Activated naive CD4-positive, alpha-beta T cell treated with anti-CD3 and anti-CD28 coated beads for 36 hours (primary cell): ENCODE results near the gene PRRC1. TPM values are rescaled to one million over a fixed set of nuclear protein-coding genes. Genes with fewer than 3 reads are reported as not detected.

Experiments
- CTCF ChIA-PET: fragments of 350-600 bp; sonication (Branson Sonifier 250); formaldehyde crosslinking; loops from one replicate; lab custom pipeline; 2021; ENCODE audit warnings: antibody characterized with exemption; lab: Charles Lee
- DNase-seq: peaks from one replicate; pipeline ENCODE4 v3.0.0-alpha.2; 2020
- H3K27ac Mint-ChIP-seq: one replicate; pipeline ENCODE4 v1.8.0; 2021; ENCODE audit warnings: mild to moderate bottlenecking, mixed read lengths
- H3K27me3 Mint-ChIP-seq: one replicate; pipeline ENCODE4 v1.8.0; 2021; ENCODE audit warnings: low read depth, mixed read lengths
- H3K36me3 Mint-ChIP-seq: one replicate; pipeline ENCODE4 v1.8.0; 2021; ENCODE audit warnings: low read depth, mixed read lengths
- H3K4me1 Mint-ChIP-seq: one replicate; pipeline ENCODE4 v1.8.0; 2021; ENCODE audit warnings: low read depth, mixed read lengths
- H3K4me3 Mint-ChIP-seq: one replicate; pipeline ENCODE4 v1.8.0; 2021; ENCODE audit warnings: mild to moderate bottlenecking, moderate library complexity, mixed read lengths
- H3K9me3 Mint-ChIP-seq: one replicate; pipeline ENCODE4 v1.8.0; 2021; ENCODE audit warnings: mixed read lengths
- intact Hi-C: fragments of 100-400 bp; cut with micrococcal nuclease; formaldehyde crosslinking; loops from one replicate; pipeline ENCODE4 v1.15.1; 2023
- total RNA-seq, 2 experiments: library from RNA; stranded (reverse); gene quantifications; one replicate each; pipeline ENCODE4 v1.2.3, GENCODE V29; 2021

PRRC1 gene
- total RNA-seq, 2 experiments from 2014 or later, result 34.1 to 35.1 TPM

- H3K4me3 Mint-ChIP-seq, result no peak overlapping the region
- CTCF ChIA-PET, result no interaction called here
- peaks cover 13% of the 10 kb centered on the region for H3K27me3 Mint-ChIP-seq
These were observed 68.8 kb downstream of the PRRC1 start for GRCh38 chr5:127586066-127586770.

GRCh38 chr5:127586811-127587210, 69.4 kb downstream of the PRRC1 start:
- Mint-ChIP-seq H3K4me1 (no peaks in the 10 kb centered on the region), H3K27me3 (peaks cover 13% of the 10 kb centered on the region), H3K4me3 (no peak overlapping the region), H3K27ac (no peak overlapping the region), H3K9me3 (no peaks in the 10 kb centered on the region), H3K36me3 (no peaks in the 10 kb centered on the region)
- CTCF ChIA-PET, result no interaction called here
- no peak for DNase-seq
- intact Hi-C loops, result no loop called here

More at GRCh38 chr5:127586066-127586770, 68.8 kb downstream of the PRRC1 start:
- intact Hi-C loops, result no loop called here
- DNase-seq, result no peak
- H3K36me3 Mint-ChIP-seq, result no peaks in the 10 kb centered on the region
- no peak overlapping the region for H3K27ac Mint-ChIP-seq
- no peaks in the 10 kb centered on the region for H3K9me3 Mint-ChIP-seq
- no peaks in the 10 kb centered on the region for H3K4me1 Mint-ChIP-seq

GRCh38 chr5:127587246-127587917, 69.9 kb downstream of the PRRC1 start:
- H3K9me3 Mint-ChIP-seq, result no peaks in the 10 kb centered on the region
- no peaks in the 10 kb centered on the region for H3K4me1 Mint-ChIP-seq
- H3K27me3 Mint-ChIP-seq, result peaks cover 13% of the 10 kb centered on the region
- no peak overlapping the region for H3K27ac Mint-ChIP-seq
- no peak for DNase-seq
- no peak overlapping the region for H3K4me3 Mint-ChIP-seq
- CTCF ChIA-PET, result no interaction called here
- H3K36me3 Mint-ChIP-seq, result no peaks in the 10 kb centered on the region
- intact Hi-C loops, result no loop called here

DNA sequence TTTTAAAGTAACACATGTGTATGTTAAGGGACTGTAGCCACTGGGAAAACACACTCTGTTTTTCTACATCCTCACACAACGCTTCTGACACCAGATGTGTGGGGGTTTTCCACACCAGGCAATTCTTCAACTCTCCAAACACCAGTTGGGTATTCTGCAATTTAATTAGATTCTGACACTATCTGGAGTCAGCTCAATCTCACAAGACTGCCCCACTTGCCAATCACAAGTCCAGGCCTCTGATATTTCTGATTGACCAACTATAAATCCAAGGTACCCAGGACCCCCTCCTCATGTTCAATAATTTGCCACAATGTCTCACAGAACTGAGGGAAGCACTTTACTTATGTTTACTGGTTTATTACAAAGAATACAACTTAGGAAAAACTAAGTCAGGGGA, 70.9 kb downstream of the PRRC1 start:
- H3K4me3 Mint-ChIP-seq, result no peak overlapping the region
- peaks cover 13% of the 10 kb centered on the region for H3K27me3 Mint-ChIP-seq
- H3K4me1 Mint-ChIP-seq, result no peaks in the 10 kb centered on the region
- CTCF ChIA-PET, result no interaction called here
- no peak for DNase-seq
- H3K27ac Mint-ChIP-seq, result no peak overlapping the region
- H3K36me3 Mint-ChIP-seq, result no peaks in the 10 kb centered on the region
- intact Hi-C loops, result no loop called here
- H3K9me3 Mint-ChIP-seq, result no peaks in the 10 kb centered on the region

DNA sequence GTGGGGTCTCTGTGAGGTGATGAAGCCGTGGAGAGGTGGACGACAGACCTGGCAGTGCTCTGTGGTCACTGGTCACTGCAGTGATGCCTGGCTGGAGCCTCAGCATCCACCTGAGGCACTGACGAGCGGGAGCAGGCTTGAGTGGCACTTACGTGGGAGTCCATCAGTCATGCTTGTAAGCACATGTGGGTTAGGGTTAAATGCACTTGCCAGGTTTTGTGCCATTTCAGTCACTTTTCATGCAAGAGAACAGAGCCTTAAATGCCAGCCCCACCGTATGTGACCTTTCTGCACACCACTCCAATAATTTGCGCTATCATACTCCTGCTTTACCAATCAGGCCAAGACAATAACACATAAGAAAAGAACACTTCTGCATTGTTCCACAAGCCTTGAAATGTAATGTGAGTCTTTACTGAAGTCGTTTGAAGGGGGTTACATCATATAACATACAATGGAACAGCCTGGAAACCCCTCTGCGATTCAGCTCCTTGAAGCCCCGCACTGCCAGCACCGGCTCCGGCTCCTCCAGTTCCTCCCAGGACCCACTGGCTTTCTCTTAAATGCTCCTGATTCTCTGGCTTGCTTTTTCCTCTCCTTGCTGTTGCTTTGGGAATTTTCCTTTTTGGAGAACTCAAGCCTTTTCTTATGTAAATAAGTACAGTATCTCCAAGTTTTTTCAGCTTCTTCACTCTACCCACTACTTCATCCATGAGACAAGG, 72.0 kb downstream of the PRRC1 start:
- no peaks in the 10 kb centered on the region for H3K36me3 Mint-ChIP-seq
- intact Hi-C loops, result no loop called here
- no peaks in the 10 kb centered on the region for H3K4me1 Mint-ChIP-seq
- H3K9me3 Mint-ChIP-seq, result no peaks in the 10 kb centered on the region
- CTCF ChIA-PET, result interaction anchor here (0.6 kb wide), 1 partner anchor 1456 kb away, joined by 3 read pairs; no protein-coding TSS in a partner anchor
- H3K27ac Mint-ChIP-seq, result no peak overlapping the region
- no peak for DNase-seq
- H3K4me3 Mint-ChIP-seq, result no peak overlapping the region
- H3K27me3 Mint-ChIP-seq, result peaks cover 13% of the 10 kb centered on the region

- Mint-ChIP-seq H3K9me3 (no peaks in the 10 kb centered on the region), H3K4me3 (no peak overlapping the region), H3K36me3 (no peaks in the 10 kb centered on the region), H3K27ac (no peak overlapping the region), H3K27me3 (peaks cover 13% of the 10 kb centered on the region), H3K4me1 (no peaks in the 10 kb centered on the region)
- intact Hi-C loops, result no loop called here
- CTCF ChIA-PET, result no interaction called here
- no peak for DNase-seq
These were observed 72.8 kb downstream of the PRRC1 start for GRCh38 chr5:127590156-127590722.

GRCh38 chr5:127595484-127596368, 78.3 kb downstream of the PRRC1 start:
- H3K4me1 Mint-ChIP-seq, result peaks cover 8% of the 10 kb centered on the region
- intact Hi-C loops, result no loop called here

GRCh38 chr5:127596501-127596900, 79.1 kb downstream of the PRRC1 start:
- Mint-ChIP-seq H3K36me3 (no peaks in the 10 kb centered on the region), H3K27ac (no peak overlapping the region), H3K4me1 (peaks cover 8% of the 10 kb centered on the region), H3K27me3 (no peaks in the 10 kb centered on the region), H3K4me3 (no peak overlapping the region), H3K9me3 (no peaks in the 10 kb centered on the region)
- CTCF ChIA-PET, result no interaction called here
- intact Hi-C loops, result no loop called here
- no peak for DNase-seq

More at GRCh38 chr5:127595484-127596368, 78.3 kb downstream of the PRRC1 start:
- Mint-ChIP-seq H3K9me3 (no peaks in the 10 kb centered on the region), H3K36me3 (no peaks in the 10 kb centered on the region), H3K27me3 (no peaks in the 10 kb centered on the region), H3K4me3 (no peak overlapping the region), H3K27ac (no peak overlapping the region)
- no peak for DNase-seq
- CTCF ChIA-PET, result no interaction called here

DNA sequence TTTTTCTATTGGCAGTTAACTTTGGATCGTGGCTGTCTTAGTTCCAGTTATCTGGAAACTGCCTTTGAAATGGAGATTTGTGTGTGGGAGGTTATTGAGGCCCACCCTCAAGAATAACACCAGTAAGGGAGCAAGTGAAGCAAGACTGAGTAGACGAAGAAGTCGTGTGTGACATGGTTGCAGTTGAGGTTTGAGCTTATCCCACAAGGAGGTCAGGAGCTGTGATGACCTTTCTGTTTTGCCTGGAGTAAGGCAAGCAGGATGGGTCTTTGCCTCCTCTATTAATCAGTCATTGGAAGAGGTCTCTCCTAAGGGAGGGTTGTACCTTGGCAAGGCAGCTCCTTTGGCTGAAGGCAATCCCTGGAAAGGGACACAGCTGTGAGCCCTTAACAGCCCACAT, 81.9 kb downstream of the PRRC1 start:
- no peaks in the 10 kb centered on the region for H3K9me3 Mint-ChIP-seq
- intact Hi-C loops, result no loop called here
- H3K36me3 Mint-ChIP-seq, result no peaks in the 10 kb centered on the region
- H3K4me3 Mint-ChIP-seq, result no peak overlapping the region
- DNase-seq, result no peak
- H3K4me1 Mint-ChIP-seq, result peaks cover 15% of the 10 kb centered on the region
- H3K27me3 Mint-ChIP-seq, result peaks cover 9% of the 10 kb centered on the region
- CTCF ChIA-PET, result no interaction called here
- no peak overlapping the region for H3K27ac Mint-ChIP-seq

DNA sequence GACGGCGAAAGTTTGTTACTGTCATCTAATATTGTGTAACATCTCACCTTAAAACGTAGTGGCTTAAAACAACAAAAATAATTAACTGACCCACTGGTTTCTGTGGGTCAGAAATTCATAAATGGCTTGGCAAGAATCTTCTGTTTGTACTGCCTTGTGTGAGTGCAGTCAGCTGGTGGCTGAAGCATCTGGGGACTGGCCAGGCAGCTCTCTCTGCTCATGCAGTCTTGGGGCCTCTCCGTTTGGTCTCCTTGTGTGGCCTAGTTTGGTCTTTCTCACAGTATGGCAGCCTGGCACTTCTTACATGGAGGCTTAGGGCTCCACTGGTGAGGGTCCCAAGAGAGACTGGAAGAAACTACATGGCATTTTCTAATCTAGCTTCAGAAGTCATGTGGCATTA, 82.4 kb downstream of the PRRC1 start:
- Mint-ChIP-seq H3K27ac (no peak overlapping the region), H3K4me1 (peaks cover 15% of the 10 kb centered on the region), H3K36me3 (no peaks in the 10 kb centered on the region), H3K27me3 (peaks cover 9% of the 10 kb centered on the region), H3K4me3 (no peak overlapping the region), H3K9me3 (no peaks in the 10 kb centered on the region)
- intact Hi-C loops, result no loop called here
- CTCF ChIA-PET, result interaction anchor here (0.9 kb wide), 1 partner anchor 13 kb away, joined by 3 read pairs; no protein-coding TSS in a partner anchor
- DNase-seq, result no peak

DNA sequence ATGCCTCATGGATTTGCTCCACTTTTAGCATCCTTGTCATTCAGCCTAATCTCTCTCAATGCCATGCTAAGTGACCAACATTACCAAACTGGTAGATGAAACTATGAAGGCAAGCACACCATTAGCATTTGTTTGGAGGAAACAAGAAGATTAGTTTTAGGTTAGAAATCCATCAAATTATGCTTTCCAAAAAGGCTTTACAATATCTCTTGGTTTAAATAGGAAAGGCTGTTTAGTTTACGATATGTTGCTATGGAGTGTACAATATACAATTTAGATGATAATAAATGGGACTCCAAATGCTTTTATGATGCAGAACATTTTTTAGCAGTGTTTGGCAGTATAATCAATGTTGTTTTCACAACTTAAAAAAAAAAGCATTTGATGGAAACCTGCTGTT, 83.7 kb downstream of the PRRC1 start:
- H3K36me3 Mint-ChIP-seq, result no peaks in the 10 kb centered on the region

More for the DNA sequence above, 83.7 kb downstream of the PRRC1 start:
- intact Hi-C loops, result no loop called here
- DNase-seq, result no peak
- Mint-ChIP-seq H3K27me3 (peaks cover 9% of the 10 kb centered on the region), H3K4me3 (no peak overlapping the region), H3K27ac (no peak overlapping the region), H3K4me1 (peaks cover 8% of the 10 kb centered on the region), H3K9me3 (no peaks in the 10 kb centered on the region)
- CTCF ChIA-PET, result interaction anchor here (0.9 kb wide), 1 partner anchor 12 kb away, joined by 3 read pairs; no protein-coding TSS in a partner anchor
